Esophagus mucosa (tissue), 1 donor: ENCODE data around the gene COPS4. TPM values are rescaled to one million over a fixed set of nuclear protein-coding genes. Genes with fewer than 3 reads are reported as not detected.
A peak's percentile ranks its signal among the peaks of the same experiment; 100 is the strongest.
"Not testable (repeated sequence)": the region's sequence is repeated elsewhere in the genome, so short reads cannot be mapped to it uniquely, and the experiment has no call there.

ENCODE experiments used
- ATAC-seq: fragments of 200-7000 bp; cut with Tn5 transposase; one replicate; pipeline ENCODE4 v1.9.1; 2020
- total RNA-seq: library from RNA; stranded (reverse); gene quantifications from one replicate; pipeline ENCODE4 v1.2.4, GENCODE V29; 2023
- donor health status: DM: yes; HTN: yes; CAD: no.

Gene COPS4
- total RNA-seq, 1 donor from 2014 or later: 24.6 TPM

- no peak for ATAC-seq
These were observed 10.8 kb upstream of the COPS4 start for GRCh38 chr4:83024233-83024632.

GRCh38 chr4:83025563-83025962 lies 9.4 kb upstream of the COPS4 start:
- ATAC-seq: no peak

- no peak for ATAC-seq
These were observed 6.0 kb upstream of the COPS4 start for GRCh38 chr4:83028976-83029375.

DNA sequence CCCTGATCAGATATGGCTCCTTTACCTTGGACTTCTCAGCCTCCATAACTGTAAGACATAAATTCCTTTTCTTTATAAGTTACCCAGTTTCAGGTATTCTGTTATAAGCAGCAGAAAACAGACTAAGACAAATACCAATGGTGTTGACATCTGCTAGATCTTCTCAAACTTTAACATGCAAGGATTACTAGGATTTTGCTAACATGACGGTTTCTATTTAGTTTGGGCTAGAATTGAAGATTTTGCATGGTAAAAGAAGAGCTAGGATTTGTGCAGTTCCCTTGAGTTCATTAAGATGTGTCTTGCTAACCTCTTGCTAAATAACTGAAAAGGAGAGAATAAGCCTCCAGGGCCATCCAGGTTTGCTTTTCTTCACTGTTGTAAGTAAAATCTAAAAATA lies 5.3 kb upstream of the COPS4 start:
- ATAC-seq: no peak

DNA sequence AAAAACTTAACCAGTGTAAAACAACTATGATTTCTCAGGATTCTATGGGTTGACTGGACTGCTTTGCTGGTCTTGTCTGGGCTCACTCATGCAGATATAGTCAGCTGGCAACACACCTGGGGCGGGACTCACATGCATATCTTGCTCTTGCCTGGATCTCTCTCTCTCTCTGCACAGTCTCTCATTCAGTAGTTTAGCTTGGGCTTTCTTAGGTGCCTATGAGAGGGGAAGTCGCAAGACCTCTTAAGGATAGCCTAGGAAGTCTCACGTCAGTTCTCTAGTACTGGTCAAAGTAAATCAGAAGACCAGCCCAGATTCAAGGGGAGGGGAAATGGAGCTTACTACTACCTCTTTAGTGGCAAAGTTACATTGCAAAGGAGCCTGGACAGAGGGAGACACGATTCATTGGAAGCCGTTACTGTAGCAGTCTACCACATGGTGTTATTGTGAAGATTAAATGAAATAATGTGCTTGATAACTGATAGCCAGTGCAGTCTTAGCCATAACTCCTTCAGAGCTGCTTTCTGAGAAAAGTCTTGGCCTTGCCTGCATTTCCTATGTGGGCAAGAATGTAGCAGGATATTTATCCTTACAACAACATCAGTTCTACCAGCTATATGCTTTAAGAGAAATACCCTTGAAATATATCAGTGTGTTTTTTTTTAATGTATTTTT lies 2.1 kb downstream of the COPS4 start:
- ATAC-seq: no peak

GRCh38 chr4:83040269-83040668 lies 5.3 kb downstream of the COPS4 start:
- ATAC-seq: no peak

GRCh38 chr4:83043157-83043556 lies 8.2 kb downstream of the COPS4 start:
- not testable (repeated sequence) for ATAC-seq

DNA sequence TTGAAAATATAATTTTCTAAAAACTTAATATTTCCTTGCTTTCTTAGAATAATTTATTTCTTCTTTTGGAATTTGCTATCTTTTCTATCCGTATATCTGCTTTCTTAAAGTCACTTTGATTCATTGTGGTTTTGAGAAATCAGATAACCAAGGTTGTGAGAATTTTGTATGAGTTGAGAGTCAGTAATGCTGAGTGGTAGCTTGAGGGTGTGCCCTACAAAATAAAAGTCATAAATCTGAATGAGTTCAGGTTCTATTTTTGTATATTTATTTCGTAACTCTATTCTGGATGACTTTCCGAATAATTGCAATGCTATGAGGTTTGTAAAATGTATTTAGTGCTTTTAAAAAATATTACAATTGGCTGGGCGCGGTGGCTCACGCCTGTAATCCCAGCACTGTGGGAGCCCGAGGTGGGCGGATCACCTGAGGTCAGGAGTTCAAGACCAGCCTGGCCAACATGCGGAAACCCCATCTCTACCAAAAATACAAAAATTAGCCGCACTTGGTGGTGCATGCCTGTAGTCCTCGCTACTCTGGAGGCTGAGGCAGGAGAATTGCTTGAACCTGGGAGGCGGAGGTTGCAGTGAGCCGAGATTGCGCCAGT lies 8.9 kb downstream of the COPS4 start:
- ATAC-seq: no peak

DNA sequence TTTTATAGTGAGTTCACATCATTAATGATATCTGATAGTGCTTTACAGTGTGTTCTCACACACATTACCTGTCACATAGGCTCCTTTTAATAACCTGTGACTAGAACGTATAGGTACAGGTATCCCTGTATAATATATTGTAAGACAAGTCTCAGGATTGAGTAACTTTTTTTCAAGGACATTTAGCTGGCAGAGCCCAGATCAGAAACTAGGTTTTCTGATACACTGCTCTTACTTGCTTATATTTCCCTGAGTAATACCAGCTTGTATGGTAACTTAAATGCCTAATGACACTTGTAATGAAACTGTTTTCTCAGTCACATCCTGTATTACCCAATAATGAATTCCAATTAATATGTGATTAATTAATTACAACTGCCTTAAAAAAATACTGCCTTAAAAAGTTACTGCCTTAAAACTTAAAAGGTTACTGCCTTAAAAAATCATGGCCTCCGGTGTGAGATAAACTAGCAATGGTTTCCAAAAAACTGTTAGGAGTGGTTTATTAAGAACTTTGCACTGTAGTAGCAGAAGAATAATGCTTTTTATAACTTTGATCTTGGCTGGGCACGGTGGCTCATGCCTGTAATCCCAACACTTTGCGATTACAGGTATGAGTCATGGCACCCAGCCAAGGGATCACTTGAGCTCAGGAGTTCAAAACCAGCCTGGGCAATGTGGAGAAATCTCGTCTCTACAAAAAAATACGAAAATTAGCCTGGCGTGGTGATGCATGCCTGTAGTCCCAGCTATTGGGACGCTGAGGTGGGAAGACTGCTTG lies 11.9 kb downstream of the COPS4 start:
- no peak for ATAC-seq

- not testable (repeated sequence) for ATAC-seq
These were observed 13.8 kb downstream of the COPS4 start for GRCh38 chr4:83048781-83049180.

- no peak for ATAC-seq
These were observed 19.9 kb downstream of the COPS4 start for GRCh38 chr4:83054928-83055327.

GRCh38 chr4:83062739-83063138 lies 27.8 kb downstream of the COPS4 start:
- ATAC-seq: no peak

- ATAC-seq: no peak
These were observed 30.3 kb downstream of the COPS4 start for GRCh38 chr4:83065266-83065665.

DNA sequence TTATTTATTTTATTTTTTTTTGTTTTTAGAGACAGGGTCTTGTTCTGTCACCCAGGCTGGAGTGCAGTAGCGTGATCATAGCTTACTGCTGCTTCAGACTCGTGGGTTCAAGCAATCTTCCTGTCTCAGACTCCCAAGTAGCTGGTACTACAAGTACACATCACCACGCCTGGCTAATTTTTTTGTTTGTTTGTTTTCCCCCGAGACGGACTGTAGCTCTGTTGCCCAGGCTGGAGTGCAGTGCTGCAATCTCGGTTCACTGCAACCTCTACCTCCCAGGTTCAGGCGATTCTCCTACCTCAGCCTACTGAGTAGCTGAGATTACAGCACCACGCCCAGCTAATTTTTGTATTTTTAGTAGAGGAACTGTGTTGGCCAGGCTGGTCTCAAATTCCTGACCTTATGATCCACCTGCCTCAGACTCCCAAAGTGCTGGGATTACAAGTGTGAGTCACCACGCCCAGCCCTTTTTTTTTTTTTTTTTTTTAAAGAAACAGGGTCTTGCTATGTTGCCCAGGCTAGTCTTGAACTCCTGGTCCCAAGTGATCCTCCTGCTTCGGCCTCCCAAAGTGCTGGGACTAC lies 32.2 kb downstream of the COPS4 start:
- ATAC-seq: no peak

DNA sequence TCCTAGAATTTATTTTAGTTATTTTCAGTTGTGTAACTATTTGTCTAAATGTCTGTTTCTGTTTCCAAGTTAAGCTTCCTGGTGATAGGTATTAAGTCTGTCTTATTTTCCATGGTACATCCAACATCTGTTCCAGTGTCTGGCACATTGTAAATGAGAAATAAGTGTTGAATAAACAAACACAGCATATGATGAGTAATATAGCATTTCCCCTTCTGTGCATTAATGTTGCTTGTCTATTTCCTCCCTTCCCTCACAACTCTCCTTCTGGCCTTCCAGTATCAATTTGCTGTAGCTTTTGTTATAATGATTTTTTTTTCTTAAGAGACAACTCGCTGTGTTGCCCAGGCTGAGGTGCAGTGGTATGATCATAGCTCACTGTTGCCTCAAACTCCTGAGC lies 36.1 kb downstream of the COPS4 start:
- ATAC-seq: no peak

- ATAC-seq: peak; percentile 77
These were observed 39.2 kb downstream of the COPS4 start for GRCh38 chr4:83074086-83074704.

- not testable (repeated sequence) for ATAC-seq
These were observed 39.8 kb downstream of the COPS4 start for GRCh38 chr4:83074783-83075182.

DNA sequence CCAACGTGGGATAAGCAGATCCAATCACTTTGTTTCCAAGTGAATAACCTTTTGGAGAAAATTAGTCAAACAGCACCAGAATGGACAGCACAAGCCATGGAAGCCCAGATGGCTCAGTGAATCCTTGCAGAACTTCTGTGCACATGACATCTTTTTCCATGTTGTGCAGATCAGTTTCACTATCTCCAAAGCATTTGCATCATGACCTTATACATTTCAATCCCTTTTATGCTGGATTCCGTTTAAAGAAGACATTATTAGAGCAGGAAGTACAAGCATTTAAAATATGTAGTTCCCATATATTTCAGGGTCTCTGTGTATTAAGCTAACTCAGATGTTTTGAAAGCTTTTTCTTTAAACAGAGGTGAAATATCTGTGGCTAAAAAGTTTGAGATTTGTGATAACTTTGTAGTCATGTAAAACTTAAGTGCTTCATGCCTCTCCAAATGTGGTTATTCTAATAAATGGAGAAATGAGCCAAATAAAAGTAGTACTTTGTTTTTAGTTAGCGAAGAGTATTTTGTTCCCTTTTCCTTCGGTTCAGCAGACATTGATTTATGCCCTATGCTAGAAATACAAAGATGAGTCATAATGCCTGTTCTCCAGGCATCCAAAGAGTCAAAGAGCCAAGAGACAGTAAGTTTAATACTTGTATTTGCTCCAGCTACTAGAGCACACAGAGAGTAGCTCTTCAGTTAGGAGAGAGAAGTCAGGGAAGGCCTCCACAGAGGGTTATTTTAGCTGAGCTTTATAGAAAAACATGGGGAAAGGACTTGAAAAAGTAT lies 40.5 kb downstream of the COPS4 start:
- ATAC-seq: no peak

DNA sequence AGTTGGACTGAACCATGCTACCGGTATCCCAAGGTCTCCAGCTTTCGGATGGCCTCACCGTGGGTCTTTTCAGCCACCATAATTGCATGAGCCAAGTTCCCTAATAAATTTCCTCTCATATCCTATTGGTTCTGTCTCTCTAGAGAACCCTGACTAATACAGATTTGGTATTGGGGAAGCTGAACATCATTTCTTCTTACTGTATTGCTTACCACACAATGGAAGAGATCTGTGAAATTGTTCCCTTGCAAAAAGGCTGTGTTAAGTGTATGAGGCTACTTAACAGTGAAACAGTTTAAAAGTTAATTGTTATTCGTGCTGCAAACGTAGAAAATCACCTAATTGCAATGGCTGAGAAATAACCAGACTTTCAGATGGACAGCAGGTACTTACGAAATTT lies 45.6 kb downstream of the COPS4 start:
- ATAC-seq: no peak

- no peak for ATAC-seq
These were observed 47.8 kb downstream of the COPS4 start for GRCh38 chr4:83082777-83083176.

- peak; percentile 59 for ATAC-seq
These were observed 49.0 kb downstream of the COPS4 start for GRCh38 chr4:83083925-83084475.

DNA sequence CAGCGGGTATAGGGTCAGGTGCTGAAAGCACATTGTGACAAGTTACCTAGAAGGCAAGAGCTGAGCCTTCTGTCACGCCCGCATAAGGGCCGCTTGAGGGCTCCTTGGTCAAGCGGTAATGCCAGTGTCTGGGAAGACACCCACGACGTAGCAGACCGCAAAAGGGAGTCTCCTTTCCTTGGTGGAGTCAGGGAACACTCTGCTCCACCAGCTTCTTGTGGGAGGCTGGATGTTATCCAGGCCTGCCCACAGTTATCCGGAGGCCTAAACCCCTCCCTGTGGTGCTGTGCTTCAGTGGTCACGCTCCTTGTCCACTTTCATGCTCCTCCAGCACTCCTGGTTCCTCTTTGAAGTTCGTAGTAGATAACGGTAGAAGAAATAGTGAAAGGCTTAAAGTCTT lies 50.0 kb downstream of the COPS4 start:
- not testable (repeated sequence) for ATAC-seq
